Measurements from ENCODE around the gene CAMK2G.

Gene CAMK2G

DNA sequence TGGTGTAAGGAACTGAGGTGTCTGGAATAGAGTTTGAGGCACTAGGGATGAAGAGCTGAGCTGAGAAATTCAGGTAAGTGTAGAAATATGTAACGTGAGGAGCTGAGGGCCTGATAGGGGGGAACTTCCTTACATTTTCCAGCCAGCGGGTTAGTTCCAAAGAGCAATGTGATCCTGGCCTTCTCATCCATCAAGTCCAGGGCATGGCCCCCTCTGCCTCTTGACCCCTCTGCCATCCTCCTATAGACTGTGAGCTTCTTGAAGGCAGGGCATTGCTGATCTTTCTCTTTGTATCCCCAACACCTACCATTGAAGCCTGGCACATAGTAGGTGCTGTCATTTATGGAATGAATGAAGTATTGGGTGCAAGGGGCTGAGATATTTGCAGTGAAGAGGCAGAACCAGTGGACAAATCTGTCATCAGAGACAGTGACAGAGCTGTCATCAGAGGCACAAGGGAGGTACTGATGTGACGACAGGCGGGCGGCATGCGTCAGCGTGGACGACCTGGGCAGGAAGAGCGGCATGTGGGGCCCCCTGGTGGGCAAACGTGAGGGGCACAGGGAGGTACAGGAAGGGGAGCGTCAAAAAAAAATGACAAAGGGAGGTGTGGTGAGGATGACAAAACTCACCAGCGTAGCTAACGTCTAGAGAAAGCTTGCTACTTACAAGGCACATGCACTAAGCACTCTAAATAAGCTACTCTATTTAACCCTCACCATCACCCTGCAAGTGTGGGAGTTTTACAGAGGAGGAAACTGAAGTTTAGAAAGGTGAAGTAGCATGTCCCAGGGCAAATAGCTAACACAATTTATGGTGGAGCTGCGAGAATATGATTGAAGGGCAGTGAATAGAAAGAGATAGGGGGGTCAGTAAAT is 5.2 kb upstream of the CAMK2G start:
- peak; percentile 65 for DNase-seq (ENCODE audit: low spot score)

DNA sequence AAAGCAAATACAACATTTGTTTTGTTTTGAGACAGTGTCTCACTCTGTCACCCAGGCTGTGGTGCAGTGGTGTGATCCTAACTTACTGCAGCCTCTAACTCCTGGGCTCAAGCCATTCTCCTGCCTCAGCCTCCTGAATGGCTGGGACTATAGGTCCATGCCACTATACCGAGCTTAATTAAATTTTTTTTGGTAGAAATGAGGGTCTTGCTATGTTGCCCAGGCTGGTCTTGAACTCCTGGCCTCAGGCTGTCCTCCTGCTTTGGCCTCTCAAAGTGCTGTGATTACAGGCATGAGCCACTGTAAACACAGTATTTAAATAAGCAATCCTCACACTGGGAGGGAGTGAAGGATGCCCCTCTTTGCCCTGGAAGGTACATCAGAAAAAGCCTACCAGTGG is 4.0 kb upstream of the CAMK2G start:
- DNase-seq (ENCODE audit: low spot score), result no peak

- no peak for DNase-seq (ENCODE audit: low spot score)
Measured at GRCh38 chr10:73877533-73878160, 3.3 kb upstream of the CAMK2G start.

- DNase-seq (ENCODE audit: low spot score), result no peak
Measured at GRCh38 chr10:73876971-73877370, 2.6 kb upstream of the CAMK2G start.

DNA sequence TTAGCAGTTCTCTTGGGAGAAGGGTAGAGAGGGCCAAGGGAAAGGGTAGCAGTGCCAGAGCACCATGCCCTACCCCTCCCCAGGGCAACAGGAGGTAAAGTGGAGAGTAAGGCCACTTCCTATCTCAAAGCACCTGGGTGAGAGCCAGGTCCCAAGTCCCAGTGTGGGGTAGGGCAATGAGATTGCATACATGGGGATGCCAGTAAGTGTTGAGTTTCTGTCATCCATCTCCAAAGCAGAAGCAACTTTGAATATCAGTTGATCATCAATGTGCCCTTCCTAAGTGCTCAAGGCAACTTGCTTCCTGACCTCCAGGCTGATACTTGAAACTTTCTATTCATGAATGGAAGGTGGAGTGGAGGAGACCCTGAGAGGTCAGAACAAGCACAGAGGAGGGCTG is 2.2 kb upstream of the CAMK2G start:
- no peak for DNase-seq (ENCODE audit: low spot score)

- no peak for DNase-seq (ENCODE audit: low spot score)
Measured at GRCh38 chr10:73876157-73876556, 1.8 kb upstream of the CAMK2G start.

DNA sequence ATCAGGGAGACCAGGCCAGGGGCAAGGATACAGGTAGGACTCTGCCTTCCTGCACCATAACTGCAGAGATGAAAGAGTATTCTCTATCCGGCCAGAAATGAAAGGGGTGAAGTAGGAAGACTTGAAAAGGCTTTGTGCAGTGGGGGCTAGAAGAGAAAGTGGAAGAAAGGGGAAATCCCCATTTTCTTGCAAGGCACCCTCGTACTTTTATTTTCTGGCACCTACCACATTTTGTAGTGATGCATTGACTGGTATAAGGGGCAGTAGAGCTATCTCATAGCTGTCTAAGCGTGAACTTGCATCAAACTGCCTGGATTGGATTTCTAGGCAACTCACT is 752 bp upstream of the CAMK2G start:
- DNase-seq (ENCODE audit: low spot score), result no peak

- no peak for DNase-seq (ENCODE audit: low spot score)
Measured at GRCh38 chr10:73873838-73874215, 528 bp downstream of the CAMK2G start.

DNA sequence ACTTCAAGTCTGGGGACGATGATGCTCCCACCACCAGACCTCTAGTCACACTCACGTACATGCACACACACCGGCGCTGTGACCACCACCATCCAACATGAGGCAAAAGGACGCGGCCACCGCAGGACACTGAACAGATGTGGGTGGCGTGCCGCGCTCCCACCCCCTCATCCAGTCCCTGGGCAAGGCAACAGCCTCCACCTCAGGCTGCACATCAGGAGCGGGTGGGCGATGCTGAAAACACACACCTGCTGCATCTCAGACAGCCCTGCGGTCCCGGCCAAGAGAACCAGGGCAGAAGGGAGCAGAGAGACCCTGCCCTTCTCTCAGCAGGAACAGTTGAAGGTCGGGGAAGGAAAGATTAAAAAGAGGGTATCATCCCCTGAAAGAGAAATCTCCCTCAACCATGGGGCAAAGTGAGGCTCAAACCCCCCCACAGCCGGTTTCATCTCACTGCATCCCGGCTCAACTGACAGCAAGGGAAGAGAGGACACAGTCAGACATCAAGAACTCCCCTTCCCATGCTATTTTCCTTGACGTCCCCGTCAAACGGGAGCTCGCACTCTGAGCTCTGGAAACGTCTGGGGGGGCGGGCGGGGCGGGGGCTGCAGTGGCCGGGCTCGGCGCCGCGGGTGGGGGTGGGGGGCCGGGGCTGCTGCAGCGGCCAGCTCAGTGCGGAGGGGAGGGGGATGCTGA is 1.1 kb downstream of the CAMK2G start:
- no peak for DNase-seq (ENCODE audit: low spot score)

DNA sequence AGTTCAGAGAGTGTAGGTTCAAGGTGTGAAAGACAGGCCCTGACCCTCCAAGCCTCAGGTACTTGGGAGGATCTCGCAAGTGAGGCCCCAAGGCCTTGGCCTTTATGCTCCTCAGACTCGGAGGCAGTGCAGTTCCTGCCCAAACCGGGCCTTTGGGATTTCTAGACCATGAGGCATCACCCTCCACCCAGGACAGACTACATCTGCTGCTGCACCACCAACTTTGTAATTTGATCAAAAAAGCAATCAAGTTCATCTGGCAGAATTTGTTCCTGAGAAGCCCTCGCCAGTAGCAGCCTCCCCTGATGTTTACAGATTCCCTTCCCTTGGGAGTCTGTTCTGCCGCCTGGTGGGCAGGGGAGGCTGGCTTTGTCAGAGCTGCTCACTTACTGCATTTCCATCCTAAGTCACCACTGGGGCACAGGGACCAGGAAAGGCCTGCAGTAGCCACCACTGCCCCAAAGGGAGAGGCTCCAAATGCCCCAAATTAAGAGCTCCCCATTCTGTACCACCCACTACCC is 2.1 kb downstream of the CAMK2G start:
- no peak for DNase-seq (ENCODE audit: low spot score)

DNA sequence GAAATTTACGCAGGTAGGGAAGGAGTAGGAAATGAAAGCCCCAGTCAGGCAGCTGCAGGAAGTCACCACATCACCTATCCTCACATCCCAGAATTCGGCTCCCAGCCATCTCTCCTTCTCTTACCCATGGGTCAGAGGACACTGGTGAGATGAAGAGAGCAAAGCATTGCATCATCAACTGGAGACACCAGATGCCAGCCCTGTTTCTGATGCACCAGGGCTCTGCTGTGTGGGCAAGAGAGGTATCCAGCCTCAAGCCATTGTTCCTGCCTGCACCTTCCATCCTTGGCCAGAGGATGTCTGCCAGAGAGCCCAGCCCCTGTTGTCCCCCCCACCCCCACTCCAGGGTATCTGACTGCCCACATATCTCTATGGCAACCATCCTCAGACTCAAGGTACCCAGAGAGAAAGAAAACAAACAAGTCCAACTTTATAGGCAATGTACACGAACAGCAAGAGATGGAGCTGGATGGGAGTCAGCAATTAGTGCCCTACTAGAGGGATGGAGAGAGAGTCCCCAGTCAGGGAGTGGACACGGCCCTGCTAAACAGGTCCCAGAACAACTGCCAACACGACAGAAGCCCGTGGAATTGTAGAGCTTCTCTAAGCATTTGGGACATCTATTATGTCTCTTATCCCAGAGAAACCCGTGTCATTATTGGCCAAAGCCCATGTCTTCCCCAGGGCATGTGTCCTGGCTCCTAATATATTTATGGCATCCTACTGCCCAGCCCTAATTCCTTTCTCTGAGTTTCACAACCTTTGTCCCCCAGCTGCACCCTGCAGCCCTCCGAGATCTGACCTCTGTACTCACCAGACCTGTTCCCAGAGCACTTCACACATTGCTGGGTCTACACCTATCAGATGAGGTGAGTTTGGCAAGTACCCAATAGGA is 2.8 kb downstream of the CAMK2G start:
- DNase-seq (ENCODE audit: low spot score), result no peak

GRCh38 chr10:73868655-73869195 is 5.6 kb downstream of the CAMK2G start:
- DNase-seq (ENCODE audit: low spot score), result no peak

- DNase-seq (ENCODE audit: low spot score), result no peak
Measured at GRCh38 chr10:73867871-73868631, 6.3 kb downstream of the CAMK2G start.

GRCh38 chr10:73867126-73867807 is 7.1 kb downstream of the CAMK2G start:
- DNase-seq (ENCODE audit: low spot score), result no peak

GRCh38 chr10:73866621-73867020 is 7.7 kb downstream of the CAMK2G start:
- DNase-seq (ENCODE audit: low spot score), result no peak

GRCh38 chr10:73865459-73866442 is 8.6 kb downstream of the CAMK2G start:
- no peak for DNase-seq (ENCODE audit: low spot score)

GRCh38 chr10:73865107-73865458 is 9.3 kb downstream of the CAMK2G start:
- DNase-seq (ENCODE audit: low spot score), result no peak

DNA sequence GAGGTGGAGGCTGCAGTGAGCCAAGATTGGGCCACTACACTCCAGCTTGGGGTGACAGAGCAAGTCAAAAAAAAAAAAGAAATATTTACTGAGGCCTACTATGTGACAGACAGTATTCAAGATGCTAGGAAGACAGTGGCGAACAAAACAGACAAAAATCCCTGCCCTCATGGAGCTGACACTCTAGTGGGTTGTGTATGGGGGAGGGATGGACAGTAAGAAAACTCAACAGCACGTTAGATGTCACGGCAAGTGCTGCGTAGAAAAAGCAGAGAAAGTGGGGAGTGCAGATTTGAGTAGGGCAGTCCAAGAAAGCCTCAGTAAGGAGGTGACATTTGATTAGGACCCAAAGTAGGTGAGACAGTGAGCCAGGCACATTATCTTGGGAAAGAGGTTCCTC is 10.1 kb downstream of the CAMK2G start:
- DNase-seq (ENCODE audit: low spot score), result no peak

All from globus pallidus (tissue), 1 donor.